HCT116 (cell line): ENCODE results near the gene FAM47E. TPM values are rescaled to one million over a fixed set of nuclear protein-coding genes. Genes with fewer than 3 reads are reported as not detected.

ENCODE experiments used
- ATAC-seq: fragments of 200-7000 bp; cut with Tn5 transposase; 2 replicates; pipeline ENCODE4 v1.9.1; 2020; ENCODE audit warnings: mild to moderate bottlenecking, moderate library complexity
- BruUV-seq: library from RNA; stranded (reverse); fragments of 400-500 nt; replicated peaks from 2 replicates; lab custom pipeline; 2021; lab: Mats Ljungman, UMichigan
- CTCF ChIA-PET: fragments of 300-600 bp; sonication (Branson Sonifier 250); formaldehyde crosslinking; loops from one replicate; lab custom pipeline; 2021; ENCODE audit warnings: antibody characterized with exemption; lab: Charles Lee
- POLR2A ChIA-PET: fragments of 300-600, 350-600 bp; sonication (Branson Sonifier 250); formaldehyde crosslinking; loops from one replicate; lab custom pipeline; 2021; ENCODE audit warnings: antibody characterized with exemption; lab: Charles Lee
- RAD21 ChIA-PET, 2 experiments: fragments of 300-600 bp; sonication (Branson Sonifier 250); formaldehyde crosslinking; loops; one replicate each; lab custom pipeline; 2023; ENCODE audit warnings: low total read pairs in 2 of 2; ENCODE audit not compliant: uncharacterized antibody in 2 of 2, unreplicated experiment in 2 of 2, low non-redundant PET in 1 of 2; lab: Charles Lee
- DNase-seq: peaks from one replicate; pipeline ENCODE4 v3.0.0-alpha.2; 2010; ENCODE audit warnings: low read depth, low spot score
- H2AFZ ChIP-seq: fragments of 200-600 bp; shearing (Covaris generic), sonication (generic); 2 replicates; pipeline ENCODE4 v1.6.1; 2017; ENCODE audit warnings: low read depth, mixed run types, mixed read lengths, antibody characterized with exemption, low read length; ENCODE audit not compliant: poor library complexity, severe bottlenecking
- H3K27ac ChIP-seq: 2 replicates; pipeline ENCODE4 v1.5.1; 2012; ENCODE audit warnings: low read depth, low read length
- H3K27me3 ChIP-seq: fragments of 200-600 bp; sonication (generic); 2 replicates; pipeline ENCODE4 v1.6.1; 2016; ENCODE audit warnings: mixed run types, low read length, mixed read lengths; ENCODE audit not compliant: insufficient read depth
- H3K36me3 ChIP-seq, 2 experiments: fragments of 200-500 bp in 1 of 2; fragments of 200-600 bp in 1 of 2; sonication (Bioruptor generic) in 1 of 2; sonication (generic) in 1 of 2; 2 replicates each; pipeline versions ENCODE4 v1.5.1 to v1.6.1; 2014 to 2016; ENCODE audit warnings: low read length in 2 of 2, inconsistent platforms in 1 of 2, mixed read lengths in 1 of 2, mixed run types in 1 of 2; ENCODE audit not compliant: insufficient read depth in 2 of 2, control insufficient read depth in 1 of 2
- H3K4me1 ChIP-seq, 2 experiments: fragments of 200-600 bp in 1 of 2; sonication (generic) in 1 of 2; 2 replicates each; pipeline versions ENCODE4 v1.5.1 to v1.6.1; 2012 to 2017; ENCODE audit warnings: low read length in 2 of 2, inconsistent platforms in 1 of 2, mild to moderate bottlenecking in 1 of 2, mixed read lengths in 1 of 2, mixed run types in 1 of 2, moderate library complexity in 1 of 2; ENCODE audit not compliant: insufficient read depth in 2 of 2, control insufficient read depth in 1 of 2
- H3K4me2 ChIP-seq: fragments of 200-600 bp; sonication (generic); 2 replicates; pipeline ENCODE4 v1.6.1; 2017; ENCODE audit warnings: mixed run types, low read length, mixed read lengths
- H3K4me3 ChIP-seq, 2 experiments: fragments of 200-600 bp in 1 of 2; sonication (generic) in 1 of 2; replicated peaks in 1 of 2; 2 replicates each; pipeline ENCODE4 v1.5.1; 2011 to 2016; ENCODE audit warnings: low read length in 2 of 2, control low read depth in 1 of 2, low read depth in 1 of 2, mild to moderate bottlenecking in 1 of 2, mixed read lengths in 1 of 2, mixed run types in 1 of 2
- H3K79me2 ChIP-seq: fragments of 200-600 bp; sonication (generic); 2 replicates; pipeline ENCODE4 v1.6.1; 2017; ENCODE audit warnings: mild to moderate bottlenecking, mixed run types, low read length, moderate library complexity, mixed read lengths; ENCODE audit not compliant: insufficient read depth
- H3K9ac ChIP-seq: fragments of 200-600 bp; sonication (generic); 2 replicates; pipeline ENCODE4 v1.6.1; 2016; ENCODE audit warnings: low read length, mixed read lengths
- H3K9me2 ChIP-seq: fragments of 200-600 bp; sonication (generic), shearing (Covaris generic); 2 replicates; pipeline ENCODE4 v1.6.1; 2017; ENCODE audit warnings: mixed run types, mild to moderate bottlenecking, moderate library complexity; ENCODE audit not compliant: insufficient read depth
- H3K9me3 ChIP-seq, 2 experiments: fragments of 200-500 bp in 1 of 2; fragments of 200-600 bp in 1 of 2; sonication (Bioruptor generic) in 1 of 2; sonication (generic) in 1 of 2; 2 replicates each; pipeline ENCODE4 v1.6.1; 2014 to 2017; ENCODE audit warnings: low read length in 2 of 2, mixed read lengths in 2 of 2, inconsistent platforms in 1 of 2, low read depth in 1 of 2, mild to moderate bottlenecking in 1 of 2, mixed run types in 1 of 2, moderate library complexity in 1 of 2; ENCODE audit not compliant: control insufficient read depth in 1 of 2, insufficient read depth in 1 of 2
- H4K20me1 ChIP-seq: fragments of 200-600 bp; sonication (generic), shearing (Covaris generic); 2 replicates; pipeline ENCODE4 v1.6.1; 2017; ENCODE audit warnings: mixed run types, mild to moderate bottlenecking, moderate library complexity; ENCODE audit not compliant: insufficient read depth
- CEBPB ChIP-seq: IDR thresholded peaks from 2 replicates; pipeline ENCODE4 v1.6.1; 2012; ENCODE audit warnings: low read depth
- EGR1 ChIP-seq: IDR thresholded peaks from 2 replicates; pipeline ENCODE4 v1.6.1; 2012; ENCODE audit warnings: low read depth
- ELF1 ChIP-seq: IDR thresholded peaks from 2 replicates; pipeline ENCODE4 v1.6.1; 2012; ENCODE audit warnings: low read depth, borderline replicate concordance
- EZH2 ChIP-seq: fragments of 200-600 bp; sonication (generic); IDR thresholded peaks from 2 replicates; pipeline ENCODE4 v1.6.1; 2017; ENCODE audit warnings: antibody characterized with exemption, mixed run types
- FOSL1 ChIP-seq: IDR thresholded peaks from 2 replicates; pipeline ENCODE4 v1.6.1; 2012; ENCODE audit warnings: low read depth
- JUND ChIP-seq: IDR thresholded peaks from 2 replicates; pipeline ENCODE4 v1.6.1; 2012
- POLR2A ChIP-seq: IDR thresholded peaks from 2 replicates; pipeline ENCODE4 v1.7.0; 2011; ENCODE audit warnings: borderline replicate concordance; ENCODE audit not compliant: insufficient read depth, insufficient read length; ENCODE audit errors: extremely low read depth
- POLR2AphosphoS5 ChIP-seq: IDR thresholded peaks from 2 replicates; pipeline ENCODE4 v1.6.1; 2011; ENCODE audit warnings: mild to moderate bottlenecking, low read depth, low read length, moderate library complexity
- SIN3A ChIP-seq: IDR thresholded peaks from 2 replicates; pipeline ENCODE4 v1.6.1; 2012; ENCODE audit warnings: low read depth
- SP1 ChIP-seq: IDR thresholded peaks from 2 replicates; pipeline ENCODE4 v1.6.1; 2012; ENCODE audit warnings: low read depth
- TCF7L2 ChIP-seq: IDR thresholded peaks from 2 replicates; pipeline ENCODE4 v1.7.0; 2011; ENCODE audit warnings: borderline replicate concordance, inconsistent platforms; ENCODE audit not compliant: insufficient read depth, insufficient read length; ENCODE audit errors: extremely low read depth
- ZNF274 ChIP-seq: fragments of 200-500 bp; sonication (Bioruptor generic); IDR thresholded peaks from 2 replicates; pipeline ENCODE4 v1.6.1; 2014; ENCODE audit warnings: mild to moderate bottlenecking, low read depth, low read length, inconsistent platforms
- intact Hi-C: fragments of 100-400 bp; cut with micrococcal nuclease; formaldehyde crosslinking; loops from 2 replicates; pipeline ENCODE4 v1.10.0; 2022
- total RNA-seq: library from RNA; stranded (reverse); gene quantifications from one replicate; pipeline ENCODE4 v1.2.1, GENCODE V29; 2021; ENCODE audit not compliant: unreplicated experiment
- TF ChIP-seq, protein P1 (sequence below): IDR thresholded peaks from 2 replicates; pipeline ENCODE4 v1.6.1; 2012; ENCODE audit warnings: low read depth
- TF ChIP-seq, protein P2 (sequence below): IDR thresholded peaks from 2 replicates; pipeline ENCODE4 v1.6.1; 2012

The FAM47E gene
- total RNA-seq, 1 experiment from 2014 or later: 0.91 TPM

GRCh38 chr4:76305033-76305687 is 53.6 kb downstream of the FAM47E start:
- Histone ChIP-seq H3K4me2 (peak overlapping the region; percentile 82), H3K4me3 (peak overlapping the region; percentile 72 to 91), H3K27me3 (no peaks in the 10 kb centered on the region), H3K9ac (peak overlapping the region; percentile 73), H3K9me2 (no peaks in the 10 kb centered on the region), H4K20me1 (no peaks in the 10 kb centered on the region), H3K4me1 (peaks cover 28 to 44% of the 10 kb centered on the region in 2 experiments), H3K9me3 (no peaks in the 10 kb centered on the region), H3K36me3 (0 out of 4 replicates have a peak, but pooled peaks cover 0 to 2% of the 10 kb centered on the region in 2 experiments), H3K79me2 (peaks cover 27% of the 10 kb centered on the region), H2AFZ (no peak overlapping the region), H3K27ac (peak overlapping the region; percentile 89)
- TF ChIP-seq FOSL1 (no peak), CEBPB (no peak), ZNF274 (no peak), SP1 (no peak), SIN3A (no peak), EGR1 (no peak), POLR2A (no peak), JUND (no peak), TCF7L2 (no peak), POLR2AphosphoS5 (no peak), EZH2 (no peak), ELF1 (no peak)
- TF ChIP-seq, protein P1, sequence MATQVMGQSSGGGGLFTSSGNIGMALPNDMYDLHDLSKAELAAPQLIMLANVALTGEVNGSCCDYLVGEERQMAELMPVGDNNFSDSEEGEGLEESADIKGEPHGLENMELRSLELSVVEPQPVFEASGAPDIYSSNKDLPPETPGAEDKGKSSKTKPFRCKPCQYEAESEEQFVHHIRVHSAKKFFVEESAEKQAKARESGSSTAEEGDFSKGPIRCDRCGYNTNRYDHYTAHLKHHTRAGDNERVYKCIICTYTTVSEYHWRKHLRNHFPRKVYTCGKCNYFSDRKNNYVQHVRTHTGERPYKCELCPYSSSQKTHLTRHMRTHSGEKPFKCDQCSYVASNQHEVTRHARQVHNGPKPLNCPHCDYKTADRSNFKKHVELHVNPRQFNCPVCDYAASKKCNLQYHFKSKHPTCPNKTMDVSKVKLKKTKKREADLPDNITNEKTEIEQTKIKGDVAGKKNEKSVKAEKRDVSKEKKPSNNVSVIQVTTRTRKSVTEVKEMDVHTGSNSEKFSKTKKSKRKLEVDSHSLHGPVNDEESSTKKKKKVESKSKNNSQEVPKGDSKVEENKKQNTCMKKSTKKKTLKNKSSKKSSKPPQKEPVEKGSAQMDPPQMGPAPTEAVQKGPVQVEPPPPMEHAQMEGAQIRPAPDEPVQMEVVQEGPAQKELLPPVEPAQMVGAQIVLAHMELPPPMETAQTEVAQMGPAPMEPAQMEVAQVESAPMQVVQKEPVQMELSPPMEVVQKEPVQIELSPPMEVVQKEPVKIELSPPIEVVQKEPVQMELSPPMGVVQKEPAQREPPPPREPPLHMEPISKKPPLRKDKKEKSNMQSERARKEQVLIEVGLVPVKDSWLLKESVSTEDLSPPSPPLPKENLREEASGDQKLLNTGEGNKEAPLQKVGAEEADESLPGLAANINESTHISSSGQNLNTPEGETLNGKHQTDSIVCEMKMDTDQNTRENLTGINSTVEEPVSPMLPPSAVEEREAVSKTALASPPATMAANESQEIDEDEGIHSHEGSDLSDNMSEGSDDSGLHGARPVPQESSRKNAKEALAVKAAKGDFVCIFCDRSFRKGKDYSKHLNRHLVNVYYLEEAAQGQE: no peak
- TF ChIP-seq, protein P2, sequence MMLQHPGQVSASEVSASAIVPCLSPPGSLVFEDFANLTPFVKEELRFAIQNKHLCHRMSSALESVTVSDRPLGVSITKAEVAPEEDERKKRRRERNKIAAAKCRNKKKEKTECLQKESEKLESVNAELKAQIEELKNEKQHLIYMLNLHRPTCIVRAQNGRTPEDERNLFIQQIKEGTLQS: no peak
- intact Hi-C loops: no loop called here
- ChIA-PET POLR2A (interaction anchor here (2.3 kb wide), 1 partner anchor 73 kb away, joined by 12 read pairs; no protein-coding TSS in a partner anchor), CTCF (interaction anchor here (3.3 kb wide), 1 partner anchor 73 kb away, joined by 24 read pairs; no protein-coding TSS in a partner anchor), RAD21 (interaction anchor here in 1 of 2 experiments (2.1 kb wide), 1 partner anchor 73 kb away, joined by 10 read pairs; no protein-coding TSS in a partner anchor)
- ATAC-seq (no peak), DNase-seq (no peak)
- TSS peak; percentile 45 for BruUV-seq
